ENCODE data around the gene LIPN.

Gene LIPN

GRCh38 chr10:88828310-88828709, 68.5 kb downstream of the LIPN start:
- H3K9ac ChIP-seq (ENCODE audit: low read length): no peak overlapping the region
- H3K27me3 ChIP-seq (replicated peaks; ENCODE audit: control insufficient read depth, insufficient read depth, low read length): no peaks in the 10 kb centered on the region
- no peaks in the 10 kb centered on the region for H3K36me3 ChIP-seq (ENCODE audit: control insufficient read depth, insufficient read depth, low read length, severe bottlenecking)
- peaks cover 5% of the 10 kb centered on the region for H3K4me1 ChIP-seq (ENCODE audit: control insufficient read depth, insufficient read depth, low read length)
- H3K4me3 ChIP-seq (ENCODE audit: low read length): no peak overlapping the region
- no peaks in the 10 kb centered on the region for H3K9me3 ChIP-seq (ENCODE audit: control insufficient read depth, low read length)
- no peak for DNase-seq (ENCODE audit: low read depth)
